Peyer's patch (tissue), 4 donors: ENCODE results near the gene PLCL2. TPM values are rescaled to one million over a fixed set of nuclear protein-coding genes. Genes with fewer than 3 reads are reported as not detected.

Source experiments
- DNase-seq, 3 donors: peaks; one replicate each; pipeline ENCODE4 v3.0.0-alpha.2; 2017 to 2019
- H3K27ac ChIP-seq, 4 donors: fragments of 200-600 bp; sonication (generic); one replicate each; pipeline ENCODE4 v1.5.1; 2016 to 2019
- H3K27me3 ChIP-seq, 2 donors: fragments of 200-600 bp; sonication (generic); one replicate each; pipeline ENCODE4 v1.5.1; 2019
- H3K36me3 ChIP-seq, 3 donors: fragments of 200-600 bp; sonication (generic); one replicate each; pipeline ENCODE4 v1.5.1; 2016 to 2019
- H3K4me1 ChIP-seq, 4 donors: fragments of 200-600 bp; sonication (generic); one replicate each; pipeline ENCODE4 v1.5.1; 2016 to 2019
- H3K4me3 ChIP-seq, 4 donors: fragments of 200-600 bp; sonication (generic); 1 replicate in 3 of 4; 2 replicates in 1 of 4; pipeline ENCODE4 v1.5.1; 2016 to 2019; ENCODE audit warnings: mild to moderate bottlenecking in 1 of 4
- H3K9me3 ChIP-seq, 4 donors: fragments of 200-600 bp; sonication (generic); one replicate each; pipeline ENCODE4 v1.5.1; 2016 to 2019; ENCODE audit warnings: mild to moderate bottlenecking in 1 of 4
- POLR2A ChIP-seq, 2 donors: fragments of 450-650 bp; IDR thresholded peaks; one replicate each; pipeline ENCODE4 v1.5.1; 2017; ENCODE audit warnings: antibody characterized with exemption in 2 of 2, mild to moderate bottlenecking in 2 of 2, moderate library complexity in 2 of 2
- total RNA-seq, 4 donors: library from RNA; depleted of rRNA; stranded (reverse); fragments of >200 nt; gene quantifications; one replicate each; pipeline ENCODE4 v1.1.0, GENCODE V29; 2016
- TF ChIP-seq, protein P1 (sequence below), 6 experiments: fragments of 450-650 bp in 4 of 6; fragments of 200-600 bp in 2 of 6; sonication (generic) in 1 of 6; IDR thresholded peaks; one replicate each; pipeline ENCODE4 v1.5.1; 2017 to 2019; ENCODE audit warnings: antibody characterized with exemption in 6 of 6, mild to moderate bottlenecking in 3 of 6, moderate library complexity in 1 of 6

PLCL2 gene
- total RNA-seq, 4 donors from 2014 or later: 21.8 to 39.6 (median 25.4) TPM

- Histone ChIP-seq H3K4me3 (no peak overlapping the region), H3K4me1 (peaks cover 2 to 32% (median 13%) of the 10 kb centered on the region in 4 donors), H3K27ac (peak overlapping the region in 1 of 4 donors; percentile 10), H3K36me3 (no peaks in the 10 kb centered on the region), H3K9me3 (no peaks in the 10 kb centered on the region), H3K27me3 (no peaks in the 10 kb centered on the region)
- TF ChIP-seq, protein P1, sequence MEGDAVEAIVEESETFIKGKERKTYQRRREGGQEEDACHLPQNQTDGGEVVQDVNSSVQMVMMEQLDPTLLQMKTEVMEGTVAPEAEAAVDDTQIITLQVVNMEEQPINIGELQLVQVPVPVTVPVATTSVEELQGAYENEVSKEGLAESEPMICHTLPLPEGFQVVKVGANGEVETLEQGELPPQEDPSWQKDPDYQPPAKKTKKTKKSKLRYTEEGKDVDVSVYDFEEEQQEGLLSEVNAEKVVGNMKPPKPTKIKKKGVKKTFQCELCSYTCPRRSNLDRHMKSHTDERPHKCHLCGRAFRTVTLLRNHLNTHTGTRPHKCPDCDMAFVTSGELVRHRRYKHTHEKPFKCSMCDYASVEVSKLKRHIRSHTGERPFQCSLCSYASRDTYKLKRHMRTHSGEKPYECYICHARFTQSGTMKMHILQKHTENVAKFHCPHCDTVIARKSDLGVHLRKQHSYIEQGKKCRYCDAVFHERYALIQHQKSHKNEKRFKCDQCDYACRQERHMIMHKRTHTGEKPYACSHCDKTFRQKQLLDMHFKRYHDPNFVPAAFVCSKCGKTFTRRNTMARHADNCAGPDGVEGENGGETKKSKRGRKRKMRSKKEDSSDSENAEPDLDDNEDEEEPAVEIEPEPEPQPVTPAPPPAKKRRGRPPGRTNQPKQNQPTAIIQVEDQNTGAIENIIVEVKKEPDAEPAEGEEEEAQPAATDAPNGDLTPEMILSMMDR (IDR thresholded peaks at IDR 0.05): no peak
- TF ChIP-seq POLR2A (IDR thresholded peaks at IDR 0.05): no peak
- no peak for DNase-seq
These were observed 44.7 kb upstream of the PLCL2 start for GRCh38 chr3:16840101-16840424.

GRCh38 chr3:16841041-16841753, 43.6 kb upstream of the PLCL2 start:
- no peak for DNase-seq
- Histone ChIP-seq H3K4me3 (peak overlapping the region in 2 of 4 donors; percentile 18 to 24), H3K4me1 (peaks cover 2 to 32% (median 13%) of the 10 kb centered on the region in 4 donors), H3K27me3 (no peaks in the 10 kb centered on the region), H3K27ac (peak overlapping the region; percentile 8 to 80 (median 60)), H3K36me3 (no peaks in the 10 kb centered on the region), H3K9me3 (no peaks in the 10 kb centered on the region)
- TF ChIP-seq, protein P1 (IDR thresholded peaks at IDR 0.05): no peak

GRCh38 chr3:16841904-16842271, 42.9 kb upstream of the PLCL2 start:
- Histone ChIP-seq H3K9me3 (no peaks in the 10 kb centered on the region), H3K27ac (peak overlapping the region; percentile 58 to 80 (median 67)), H3K27me3 (no peaks in the 10 kb centered on the region), H3K4me3 (peak overlapping the region in 1 of 4 donors; percentile 18), H3K36me3 (no peaks in the 10 kb centered on the region), H3K4me1 (peaks cover 2 to 32% (median 13%) of the 10 kb centered on the region in 4 donors)
- peak; percentile 50 to 89 (median 87) for DNase-seq
- no peak for TF ChIP-seq POLR2A (IDR thresholded peaks at IDR 0.05)
- TF ChIP-seq, protein P1 (IDR thresholded peaks at IDR 0.05): no peak

- H3K4me3 ChIP-seq: no peak overlapping the region
- no peaks in the 10 kb centered on the region for H3K36me3 ChIP-seq
- DNase-seq: peak; percentile 66 to 87 (median 81)
- peak overlapping the region; percentile 58 to 80 (median 67) for H3K27ac ChIP-seq
- TF ChIP-seq, protein P1 (IDR thresholded peaks at IDR 0.05): no peak
- TF ChIP-seq POLR2A (IDR thresholded peaks at IDR 0.05): no peak
- no peaks in the 10 kb centered on the region for H3K27me3 ChIP-seq
- H3K9me3 ChIP-seq: no peaks in the 10 kb centered on the region
- H3K4me1 ChIP-seq: peaks cover 2 to 27% (median 13%) of the 10 kb centered on the region in 4 donors
These were observed 42.2 kb upstream of the PLCL2 start for GRCh38 chr3:16842272-16843270.

DNA sequence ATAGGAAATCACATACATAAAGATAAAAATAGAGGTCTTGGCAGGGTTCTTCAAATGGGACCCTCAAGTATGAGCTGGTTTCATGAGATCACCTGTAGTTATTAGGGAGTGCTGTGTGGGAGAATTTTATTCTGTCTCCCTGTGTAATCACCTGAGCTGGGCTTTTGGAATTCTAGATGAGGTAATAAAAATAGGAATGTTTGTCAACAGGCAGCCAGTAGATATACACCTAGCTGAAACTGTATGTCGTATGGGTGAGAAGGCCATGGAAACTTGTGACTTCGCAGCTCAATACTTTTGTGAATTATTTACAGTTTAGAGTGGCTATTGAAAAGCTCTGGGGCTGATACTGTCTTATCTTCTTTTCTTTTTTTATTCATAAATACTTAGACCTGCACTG, 40.5 kb upstream of the PLCL2 start:
- H3K27ac ChIP-seq: no peak overlapping the region
- H3K36me3 ChIP-seq: no peaks in the 10 kb centered on the region
- no peak for DNase-seq
- no peaks in the 10 kb centered on the region for H3K27me3 ChIP-seq
- TF ChIP-seq, protein P1 (IDR thresholded peaks at IDR 0.05): no peak
- no peak for TF ChIP-seq POLR2A (IDR thresholded peaks at IDR 0.05)
- peaks cover 2 to 17% (median 13%) of the 10 kb centered on the region in 4 donors for H3K4me1 ChIP-seq
- H3K4me3 ChIP-seq: no peak overlapping the region
- H3K9me3 ChIP-seq: no peaks in the 10 kb centered on the region
